KBM-7 (cell line): ENCODE results near the gene TBXAS1.

ENCODE experiments used
- DNase-seq: peaks from one replicate; pipeline ENCODE4 v3.0.0-alpha.2; 2015
- in situ Hi-C: fragments of 300-500 bp; cut with MboI; formaldehyde crosslinking; loops from 2 replicates; pipeline ENCODE4 v1.14.3; 2020; ENCODE audit warnings: low sequenced_read_pairs, low pct_unique_long_range_greater_than_20kb, mixed read lengths

TBXAS1 gene

GRCh38 chr7:139987691-139988516 is 158.8 kb downstream of the TBXAS1 start:
- in situ Hi-C loops, result no loop called here
- no peak for DNase-seq

- in situ Hi-C loops, result no loop called here
- DNase-seq, result no peak
Measured at GRCh38 chr7:139989366-139990141, 160.5 kb downstream of the TBXAS1 start.

GRCh38 chr7:139990142-139990535 is 161.1 kb downstream of the TBXAS1 start:
- in situ Hi-C loops, result no loop called here
- no peak for DNase-seq

GRCh38 chr7:139990571-139991268 is 161.7 kb downstream of the TBXAS1 start:
- in situ Hi-C loops, result no loop called here
- no peak for DNase-seq

- in situ Hi-C loops, result no loop called here
Measured at GRCh38 chr7:139991269-139991666, 162.2 kb downstream of the TBXAS1 start.

GRCh38 chr7:139991911-139992310 is 162.8 kb downstream of the TBXAS1 start:
- DNase-seq, result no peak
- in situ Hi-C loops, result no loop called here

More at GRCh38 chr7:139991269-139991666, 162.2 kb downstream of the TBXAS1 start:
- DNase-seq, result no peak

GRCh38 chr7:139992353-139993044 is 163.4 kb downstream of the TBXAS1 start:
- DNase-seq, result peak; percentile 25
- in situ Hi-C loops, result no loop called here

GRCh38 chr7:139993169-139993568 is 164.1 kb downstream of the TBXAS1 start:
- no peak for DNase-seq
- in situ Hi-C loops, result no loop called here

- no peak for DNase-seq
- in situ Hi-C loops, result no loop called here
Measured at GRCh38 chr7:139993592-139993991, 164.5 kb downstream of the TBXAS1 start.

- in situ Hi-C loops, result no loop called here
- DNase-seq, result no peak
Measured at GRCh38 chr7:139994356-139994755, 165.3 kb downstream of the TBXAS1 start.

- no peak for DNase-seq
- in situ Hi-C loops, result no loop called here
Measured at GRCh38 chr7:139995017-139995915, 166.2 kb downstream of the TBXAS1 start.

GRCh38 chr7:139998572-139998971 is 169.5 kb downstream of the TBXAS1 start:
- in situ Hi-C loops, result no loop called here
- no peak for DNase-seq

GRCh38 chr7:139999516-139999915 is 170.5 kb downstream of the TBXAS1 start:
- in situ Hi-C loops, result no loop called here
- DNase-seq, result no peak

- in situ Hi-C loops, result loop anchor here (25.0 kb wide), 2 partner anchors 337 to 363 kb away; no protein-coding TSS in a partner anchor
- no peak for DNase-seq
Measured at GRCh38 chr7:140000666-140001268, 171.7 kb downstream of the TBXAS1 start.

GRCh38 chr7:140003913-140004382 is 174.9 kb downstream of the TBXAS1 start:
- in situ Hi-C loops, result loop anchor here (25.0 kb wide), 2 partner anchors 333 to 367 kb away; no protein-coding TSS in a partner anchor
- peak; percentile 76 for DNase-seq

- in situ Hi-C loops, result loop anchor here (25.0 kb wide), 2 partner anchors 333 to 367 kb away; no protein-coding TSS in a partner anchor
- no peak for DNase-seq
Measured at GRCh38 chr7:140004672-140005071, 175.6 kb downstream of the TBXAS1 start.

- no peak for DNase-seq
- in situ Hi-C loops, result loop anchor here (25.0 kb wide), 2 partner anchors 332 to 368 kb away; no protein-coding TSS in a partner anchor
Measured at GRCh38 chr7:140005341-140005740, 176.3 kb downstream of the TBXAS1 start.
